Left ventricle myocardium inferior (tissue), 1 donor: Measurements from ENCODE around the gene NSMCE4A. TPM values are rescaled to one million over a fixed set of nuclear protein-coding genes. Genes with fewer than 3 reads are reported as not detected.
"Not testable (repeated sequence)": the region's sequence is repeated elsewhere in the genome, so short reads cannot be mapped to it uniquely, and the experiment has no call there.

ENCODE experiments used
- DNase-seq: peaks from one replicate; pipeline ENCODE4 v3.0.0-alpha.2; 2020
- H3K27ac ChIP-seq: fragments of 200-600 bp; replicated peaks from 2 replicates; pipeline ENCODE4 v1.8.0; 2021
- H3K27me3 ChIP-seq: fragments of 200-600 bp; 2 replicates; pipeline ENCODE4 v1.8.0; 2021; ENCODE audit warnings: low read depth
- H3K36me3 ChIP-seq: fragments of 200-600 bp; 2 replicates; pipeline ENCODE4 v1.8.0; 2021
- H3K4me1 ChIP-seq: fragments of 200-600 bp; 2 replicates; pipeline ENCODE4 v1.8.0; 2021
- H3K4me3 ChIP-seq: fragments of 200-600 bp; 2 replicates; pipeline ENCODE4 v1.8.0; 2021; ENCODE audit warnings: mild to moderate bottlenecking, moderate library complexity
- H3K9me3 ChIP-seq: fragments of 200-600 bp; replicated peaks from 2 replicates; pipeline ENCODE4 v1.8.0; 2021
- intact Hi-C: fragments of 100-400 bp; cut with micrococcal nuclease; formaldehyde crosslinking; loops from one replicate; pipeline ENCODE4 v1.11.0; 2022
- total RNA-seq: library from RNA; stranded (reverse); fragmentation: NEBNext Ultra II Directional; extraction: Animal tissue kit (Norgen Biotek cat#: 25700); gene quantifications from one replicate; pipeline ENCODE4 v1.2.1, GENCODE V29; 2021
- TF ChIP-seq, protein P1 (sequence below): fragments of 200-600 bp; IDR thresholded peaks from 2 replicates; pipeline ENCODE4 v1.8.0; 2021; ENCODE audit warnings: antibody characterized with exemption, mild to moderate bottlenecking, borderline replicate concordance
- donor health status: DM: no; HTN: yes; CAD: no; lungs with severe emphysema.

NSMCE4A gene
- total RNA-seq, 1 donor from 2014 or later, result 24.1 TPM

DNA sequence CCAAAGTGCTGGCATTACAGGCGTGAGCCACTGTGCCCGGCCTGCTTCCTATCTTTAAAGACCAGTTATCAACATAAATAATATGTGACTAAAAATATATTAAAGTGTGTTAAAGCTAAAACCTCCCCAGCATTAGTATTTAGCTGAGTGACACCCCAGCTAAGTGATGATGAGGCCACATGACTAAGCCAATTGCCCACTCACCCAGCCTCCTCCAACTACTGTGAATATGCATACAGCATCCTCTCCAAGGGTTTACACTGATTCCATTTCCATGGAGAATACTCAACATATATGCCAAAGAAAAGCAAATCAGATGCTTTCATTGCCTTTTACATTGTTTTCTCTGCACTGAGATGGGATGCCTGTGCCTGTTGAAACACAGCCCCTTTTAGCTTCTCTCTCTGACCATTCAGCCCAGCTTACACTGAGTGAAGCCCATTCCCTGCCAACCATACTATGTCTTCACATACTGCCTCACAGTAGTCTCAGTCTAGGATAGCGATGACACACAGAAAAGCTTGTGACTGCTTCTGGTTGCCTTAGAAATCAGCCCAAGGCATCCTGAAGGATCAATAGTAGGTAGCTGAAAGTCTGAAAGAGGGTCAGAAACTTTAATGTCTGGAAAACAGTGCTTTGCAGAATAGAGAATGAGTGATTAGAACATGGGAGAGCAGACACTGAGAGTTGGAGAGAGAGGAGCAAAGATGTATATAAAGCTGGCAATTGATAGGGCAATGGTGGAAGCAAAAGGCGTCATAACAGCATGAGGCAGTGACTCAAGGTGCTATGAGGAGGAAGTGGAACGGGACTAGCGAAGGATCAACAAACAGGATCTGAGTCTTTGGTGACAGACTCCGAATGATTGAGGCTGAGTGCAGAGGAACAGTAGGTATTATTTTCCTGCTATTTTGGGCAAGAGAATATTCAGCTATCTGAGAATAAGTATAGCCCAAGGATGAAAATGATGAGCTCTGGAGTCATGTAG is 27.4 kb downstream of the NSMCE4A start:
- Histone ChIP-seq H3K4me1 (peaks cover 9% of the 10 kb centered on the region), H3K27me3 (no peaks in the 10 kb centered on the region), H3K27ac (no peak overlapping the region), H3K9me3 (no peaks in the 10 kb centered on the region), H3K36me3 (no peaks in the 10 kb centered on the region), H3K4me3 (no peak overlapping the region)
- TF ChIP-seq, protein P1, sequence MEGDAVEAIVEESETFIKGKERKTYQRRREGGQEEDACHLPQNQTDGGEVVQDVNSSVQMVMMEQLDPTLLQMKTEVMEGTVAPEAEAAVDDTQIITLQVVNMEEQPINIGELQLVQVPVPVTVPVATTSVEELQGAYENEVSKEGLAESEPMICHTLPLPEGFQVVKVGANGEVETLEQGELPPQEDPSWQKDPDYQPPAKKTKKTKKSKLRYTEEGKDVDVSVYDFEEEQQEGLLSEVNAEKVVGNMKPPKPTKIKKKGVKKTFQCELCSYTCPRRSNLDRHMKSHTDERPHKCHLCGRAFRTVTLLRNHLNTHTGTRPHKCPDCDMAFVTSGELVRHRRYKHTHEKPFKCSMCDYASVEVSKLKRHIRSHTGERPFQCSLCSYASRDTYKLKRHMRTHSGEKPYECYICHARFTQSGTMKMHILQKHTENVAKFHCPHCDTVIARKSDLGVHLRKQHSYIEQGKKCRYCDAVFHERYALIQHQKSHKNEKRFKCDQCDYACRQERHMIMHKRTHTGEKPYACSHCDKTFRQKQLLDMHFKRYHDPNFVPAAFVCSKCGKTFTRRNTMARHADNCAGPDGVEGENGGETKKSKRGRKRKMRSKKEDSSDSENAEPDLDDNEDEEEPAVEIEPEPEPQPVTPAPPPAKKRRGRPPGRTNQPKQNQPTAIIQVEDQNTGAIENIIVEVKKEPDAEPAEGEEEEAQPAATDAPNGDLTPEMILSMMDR, result no peak
- intact Hi-C loops, result no loop called here
- no peak for DNase-seq

- Histone ChIP-seq H3K4me3 (no peak overlapping the region), H3K9me3 (no peaks in the 10 kb centered on the region), H3K36me3 (no peaks in the 10 kb centered on the region), H3K27ac (peak overlapping the region; percentile 52), H3K4me1 (peaks cover 13% of the 10 kb centered on the region), H3K27me3 (no peaks in the 10 kb centered on the region)
- no peak for DNase-seq
- TF ChIP-seq, protein P1, result no peak
- intact Hi-C loops, result no loop called here
Measured at GRCh38 chr10:121942749-121943416, 32.1 kb downstream of the NSMCE4A start.

GRCh38 chr10:121941532-121941931 is 33.5 kb downstream of the NSMCE4A start:
- no peak for DNase-seq
- intact Hi-C loops, result no loop called here
- Histone ChIP-seq H3K9me3 (no peaks in the 10 kb centered on the region), H3K27ac (no peak overlapping the region), H3K4me3 (no peak overlapping the region), H3K4me1 (peaks cover 13% of the 10 kb centered on the region), H3K27me3 (no peaks in the 10 kb centered on the region), H3K36me3 (no peaks in the 10 kb centered on the region)
- TF ChIP-seq, protein P1, result no peak

DNA sequence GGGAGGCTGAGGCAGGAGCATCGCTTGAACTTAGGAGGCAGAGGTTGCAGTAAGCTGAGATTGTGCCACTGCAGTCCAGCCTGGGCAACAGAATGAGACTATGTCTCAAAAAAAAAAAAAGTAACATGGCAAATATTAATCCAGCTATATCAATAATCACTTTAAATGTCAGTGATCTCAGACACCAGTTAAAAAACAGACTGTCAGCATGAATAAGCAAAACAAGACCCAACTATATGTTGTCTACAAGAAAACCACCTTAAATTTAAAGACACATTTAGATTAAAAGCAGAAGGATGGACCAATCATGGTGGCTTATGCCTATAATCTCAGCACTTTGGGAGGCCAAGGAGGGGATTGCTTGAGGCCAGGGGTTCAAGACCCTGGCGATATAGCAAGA is 38.7 kb downstream of the NSMCE4A start:
- no peaks in the 10 kb centered on the region for H3K36me3 ChIP-seq
- no peak overlapping the region for H3K4me3 ChIP-seq
- no peaks in the 10 kb centered on the region for H3K9me3 ChIP-seq
- H3K27ac ChIP-seq, result no peak overlapping the region
- TF ChIP-seq, protein P1, result no peak
- intact Hi-C loops, result no loop called here
- no peaks in the 10 kb centered on the region for H3K27me3 ChIP-seq
- no peaks in the 10 kb centered on the region for H3K4me1 ChIP-seq
- DNase-seq, result no peak

- no peak overlapping the region for H3K4me3 ChIP-seq
- H3K27ac ChIP-seq, result no peak overlapping the region
- no peak for DNase-seq
- TF ChIP-seq, protein P1, result no peak
- H3K27me3 ChIP-seq, result no peaks in the 10 kb centered on the region
- no peaks in the 10 kb centered on the region for H3K36me3 ChIP-seq
- intact Hi-C loops, result no loop called here
- no peaks in the 10 kb centered on the region for H3K4me1 ChIP-seq
- no peaks in the 10 kb centered on the region for H3K9me3 ChIP-seq
Measured at GRCh38 chr10:121935702-121936101, 39.3 kb downstream of the NSMCE4A start.

- intact Hi-C loops, H3K27ac ChIP-seq, H3K36me3 ChIP-seq, H3K4me3 ChIP-seq, DNase-seq, H3K27me3 ChIP-seq, H3K9me3 ChIP-seq: not testable (repeated sequence)
- H3K4me1 ChIP-seq, result peaks cover 35% of the 10 kb centered on the region
Measured at GRCh38 chr10:121930268-121931085, 44.5 kb downstream of the NSMCE4A start.

- H3K9me3 ChIP-seq, H3K4me3 ChIP-seq, DNase-seq, H3K27me3 ChIP-seq, H3K27ac ChIP-seq, intact Hi-C loops, H3K36me3 ChIP-seq: not testable (repeated sequence)
- H3K4me1 ChIP-seq, result peaks cover 42% of the 10 kb centered on the region
Measured at GRCh38 chr10:121929585-121930267, 45.3 kb downstream of the NSMCE4A start.
